T1000 (cell line): ENCODE results near the gene C2CD4D.
"Not testable (repeated sequence)": the region's sequence is repeated elsewhere in the genome, so short reads cannot be mapped to it uniquely, and the experiment has no call there.

Experiments used
- DNase-seq: peaks from one replicate; lab custom pipeline; 2025; ENCODE audit warnings: mixed read lengths; lab: John Stamatoyannopoulos, UW

Gene C2CD4D

DNA sequence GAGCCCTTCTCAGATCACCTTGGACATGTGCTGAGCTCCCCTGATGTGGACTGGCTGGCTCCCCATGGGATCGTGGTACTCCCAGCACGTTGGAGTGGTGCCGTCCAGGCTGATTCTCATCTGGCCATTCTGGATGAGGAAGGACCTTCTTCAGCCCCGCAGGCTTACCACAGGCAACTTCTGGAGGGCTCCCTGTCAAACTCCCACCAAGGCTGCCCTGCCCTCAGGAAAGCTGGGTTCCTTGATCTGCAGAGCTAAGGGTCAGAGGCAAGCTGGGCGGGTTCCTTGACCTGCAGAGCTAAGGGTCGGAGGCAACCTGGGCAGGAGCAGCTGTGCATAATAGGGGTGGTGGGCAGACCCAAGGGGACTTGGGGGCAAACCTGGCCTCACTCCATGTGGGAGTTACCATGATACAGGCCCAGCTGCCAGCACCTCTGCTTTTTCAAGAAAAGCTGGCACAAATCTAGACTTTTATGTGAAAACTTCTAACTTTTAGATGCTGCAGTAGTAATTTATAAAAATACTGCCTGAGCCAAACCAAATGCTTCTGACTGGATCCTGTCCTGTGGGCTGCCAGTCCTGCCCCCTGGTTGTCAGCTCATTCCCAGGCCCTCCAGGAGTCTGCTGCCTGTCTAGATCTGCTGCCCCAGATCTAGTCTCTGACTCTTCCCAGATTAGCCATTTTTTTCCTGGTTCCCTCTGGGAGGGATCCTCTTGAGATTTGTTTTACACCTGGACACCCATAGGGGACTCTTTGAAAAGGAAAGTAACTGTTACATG, 19.5 kb upstream of the C2CD4D start:
- no peak for DNase-seq

DNA sequence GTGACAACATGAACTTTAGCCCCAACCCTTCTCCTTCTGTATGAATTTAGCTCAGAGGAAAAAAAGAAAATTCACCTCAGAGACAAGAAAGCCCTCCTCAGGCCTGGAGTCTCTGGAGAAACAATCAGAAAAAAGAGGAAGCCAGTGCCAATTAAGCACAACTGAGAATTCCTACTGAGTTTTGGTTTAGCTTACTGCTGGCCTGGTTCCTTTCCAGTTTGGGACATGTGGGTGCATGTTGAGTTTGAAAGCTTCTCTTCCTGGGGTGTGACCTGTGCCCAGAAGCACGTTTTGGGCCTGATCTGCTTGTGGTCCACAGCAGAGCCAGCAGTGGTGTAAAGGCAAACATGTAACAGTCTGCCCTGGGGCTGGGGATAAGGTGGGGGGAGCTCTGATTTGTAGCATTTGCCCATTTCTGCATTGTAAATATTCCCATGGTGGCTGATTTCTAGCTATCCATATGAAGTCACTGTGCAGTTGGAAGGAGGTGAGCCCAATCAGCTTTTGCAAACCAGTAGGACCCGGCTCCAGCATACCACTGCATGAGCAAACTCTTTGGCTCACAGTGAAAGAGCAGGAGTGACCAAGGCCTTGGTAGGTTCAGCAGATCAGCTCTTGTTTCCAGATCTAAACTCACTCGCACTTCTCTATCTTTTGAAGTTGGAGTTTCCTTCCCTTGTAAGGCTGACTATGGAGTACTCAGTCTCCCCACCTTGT, 18.6 kb upstream of the C2CD4D start:
- DNase-seq = no peak

DNA sequence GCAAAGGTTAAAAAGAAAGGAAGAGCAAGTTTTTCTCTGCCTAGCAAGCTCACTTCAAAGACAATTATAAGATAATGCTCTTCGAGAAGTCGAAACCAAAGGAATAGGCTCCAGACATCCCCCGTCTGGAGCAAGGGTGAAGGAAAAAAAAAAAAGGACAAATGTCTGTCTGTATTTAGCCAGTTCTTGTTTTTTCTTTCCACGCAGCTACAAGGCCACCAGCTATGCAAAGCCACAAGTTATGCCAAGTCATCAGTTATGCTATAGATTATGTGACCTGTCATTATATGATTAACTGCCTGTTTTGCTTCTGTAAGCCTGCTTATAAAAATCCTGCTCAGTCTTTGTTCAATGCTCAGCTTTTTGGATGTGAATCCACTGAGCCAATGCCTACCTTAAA, 16.3 kb upstream of the C2CD4D start:
- no peak for DNase-seq

DNA sequence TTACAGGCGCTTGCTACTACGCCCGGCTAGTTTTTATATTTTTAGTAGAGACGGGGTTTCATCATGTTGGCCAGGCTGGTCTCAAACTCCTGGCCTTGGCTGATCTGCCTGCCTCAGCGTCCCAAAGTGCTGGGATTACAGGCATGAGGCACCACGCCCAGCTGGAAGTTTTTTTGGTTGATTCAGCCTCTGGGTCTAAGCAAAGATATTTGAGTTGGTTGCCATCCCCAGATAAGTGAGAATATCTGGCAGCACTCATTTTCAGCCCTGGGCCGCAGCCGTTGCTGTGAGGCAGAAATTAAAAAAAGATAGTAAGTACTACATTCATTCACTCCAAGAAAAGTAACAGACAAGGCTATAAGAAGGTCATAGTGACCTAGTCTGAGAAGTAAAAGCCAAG, 15.9 kb upstream of the C2CD4D start:
- DNase-seq = not testable (repeated sequence)

DNA sequence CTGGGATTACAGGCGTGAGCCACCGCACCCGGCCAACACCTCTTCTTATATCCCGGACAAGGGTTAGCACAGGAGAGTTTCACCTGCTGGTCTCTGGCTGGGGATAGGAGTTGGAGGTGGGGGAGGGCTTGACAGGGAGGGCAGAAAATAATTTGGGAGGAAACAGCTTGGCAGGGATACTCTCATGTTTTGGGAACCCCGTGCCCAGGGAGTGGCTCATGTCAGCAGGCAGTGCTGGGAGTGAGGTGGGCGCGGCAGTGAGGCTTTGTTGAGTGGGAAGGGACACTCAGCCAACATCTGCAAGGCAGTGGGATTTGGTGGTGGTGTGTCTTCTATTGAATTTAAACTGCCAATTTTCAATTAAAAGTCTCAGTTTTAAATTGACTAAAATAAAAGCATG, 15.0 kb upstream of the C2CD4D start:
- DNase-seq = no peak

DNA sequence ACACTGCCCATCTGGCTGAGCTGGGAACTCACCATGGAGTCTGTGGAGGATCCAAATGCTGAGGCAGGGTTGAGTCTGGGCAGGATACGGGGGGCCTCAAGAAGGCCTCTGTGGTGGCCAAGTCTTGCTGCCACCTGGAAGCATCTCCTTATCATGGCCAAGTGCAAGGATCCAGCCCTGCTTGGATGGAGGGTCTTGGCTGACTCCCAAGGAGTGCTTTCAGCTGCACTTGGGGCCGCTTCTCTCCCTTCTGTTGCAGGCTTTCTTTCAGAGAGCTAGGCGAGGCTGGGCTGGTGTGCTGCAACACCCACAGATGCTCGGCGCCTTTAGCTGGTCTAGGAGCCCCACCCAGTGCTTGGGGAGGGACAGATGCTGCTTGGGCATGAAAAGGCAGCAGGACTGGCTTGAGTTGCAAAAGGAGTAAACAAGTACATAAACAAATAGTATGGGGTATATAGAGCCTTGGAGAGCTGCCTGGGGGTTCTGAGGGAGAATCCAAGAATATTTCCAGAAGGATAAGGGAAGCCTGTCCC, 13.9 kb upstream of the C2CD4D start, which contains the start of gene THEM5:
TSS of gene THEM5 (minus strand) at position 302 of the 533 bp plus-strand sequence. CDS start at position 155, 147 bp downstream.
- no peak for DNase-seq

DNA sequence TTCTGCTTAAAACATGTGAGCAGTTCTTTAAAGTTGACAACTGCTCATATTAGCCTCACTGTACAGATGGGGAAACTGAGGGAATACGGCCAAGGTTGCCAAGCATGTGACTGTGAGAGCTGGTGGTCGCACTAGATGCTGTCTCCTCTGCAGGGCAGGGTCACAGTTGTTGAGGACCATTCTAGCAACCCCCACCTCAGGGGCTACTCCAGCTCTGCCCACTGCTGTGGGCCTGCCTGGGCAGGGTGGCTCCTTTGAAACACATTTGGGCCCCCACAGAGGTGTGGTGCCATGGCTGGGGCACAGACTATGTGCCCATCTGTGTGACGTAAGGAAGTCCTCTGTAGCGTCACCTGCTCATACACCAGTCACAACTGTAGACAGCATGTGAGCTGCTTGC, 13.1 kb upstream of the C2CD4D start:
- no peak for DNase-seq

DNA sequence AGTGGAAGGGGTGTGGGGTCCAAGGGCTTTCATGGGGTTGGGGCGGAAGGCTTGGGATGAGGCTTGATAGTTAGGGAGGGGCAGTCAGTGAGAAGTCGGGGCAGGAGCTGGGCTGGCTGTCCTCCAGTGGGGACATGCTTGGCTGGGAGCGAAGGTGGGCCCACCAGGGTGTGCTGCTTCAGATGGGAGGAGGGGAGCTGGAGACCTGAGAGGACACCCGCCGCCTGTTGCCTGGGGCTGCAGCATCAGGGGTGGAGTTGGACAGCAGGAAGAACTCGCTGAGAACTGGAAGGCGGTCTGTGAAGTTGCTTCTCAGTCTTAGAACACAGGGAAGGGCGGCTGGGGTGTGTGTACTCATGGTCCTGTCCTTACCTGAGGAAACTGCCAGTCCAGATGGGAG, 12.3 kb upstream of the C2CD4D start:
- no peak for DNase-seq

DNA sequence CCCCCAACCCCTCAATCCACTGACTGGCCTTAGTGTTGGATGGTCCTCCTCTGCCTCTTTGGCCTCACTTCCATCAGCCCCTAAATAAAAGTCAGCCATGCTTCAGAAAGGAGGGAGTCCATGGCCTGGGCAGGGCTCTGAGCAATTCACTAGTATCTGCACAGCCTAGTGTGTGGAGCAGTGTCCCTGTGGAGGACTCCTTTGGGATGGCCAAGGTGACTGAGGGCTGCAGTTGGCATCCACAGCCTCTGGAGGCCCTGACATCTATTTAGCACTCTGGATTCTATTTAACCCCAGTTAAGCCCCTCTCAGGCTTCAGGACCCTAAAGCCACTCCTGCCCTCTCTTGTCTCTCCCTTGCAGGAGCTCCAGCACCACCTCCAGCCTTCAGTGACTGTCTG, 10.3 kb upstream of the C2CD4D start:
- no peak for DNase-seq

DNA sequence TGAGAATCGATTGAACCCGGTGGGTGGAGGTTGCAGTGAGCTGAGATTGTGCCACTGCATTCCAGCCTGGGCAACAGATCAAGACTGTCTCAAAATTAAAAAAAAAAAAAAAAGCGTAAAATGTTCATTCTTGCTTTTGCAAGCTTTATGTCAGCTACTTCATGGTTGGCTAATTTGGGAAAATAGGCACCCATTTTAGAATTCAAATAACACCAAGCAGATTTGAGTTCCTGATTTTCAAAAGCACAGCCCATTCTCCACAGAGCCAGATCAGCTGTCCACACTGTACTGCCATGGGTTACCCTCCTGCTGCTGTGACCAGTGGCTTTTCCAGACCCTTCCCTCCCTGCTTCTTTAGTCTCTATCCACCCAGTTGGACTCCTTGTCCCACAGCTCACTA, 9.5 kb upstream of the C2CD4D start:
- no peak for DNase-seq

DNA sequence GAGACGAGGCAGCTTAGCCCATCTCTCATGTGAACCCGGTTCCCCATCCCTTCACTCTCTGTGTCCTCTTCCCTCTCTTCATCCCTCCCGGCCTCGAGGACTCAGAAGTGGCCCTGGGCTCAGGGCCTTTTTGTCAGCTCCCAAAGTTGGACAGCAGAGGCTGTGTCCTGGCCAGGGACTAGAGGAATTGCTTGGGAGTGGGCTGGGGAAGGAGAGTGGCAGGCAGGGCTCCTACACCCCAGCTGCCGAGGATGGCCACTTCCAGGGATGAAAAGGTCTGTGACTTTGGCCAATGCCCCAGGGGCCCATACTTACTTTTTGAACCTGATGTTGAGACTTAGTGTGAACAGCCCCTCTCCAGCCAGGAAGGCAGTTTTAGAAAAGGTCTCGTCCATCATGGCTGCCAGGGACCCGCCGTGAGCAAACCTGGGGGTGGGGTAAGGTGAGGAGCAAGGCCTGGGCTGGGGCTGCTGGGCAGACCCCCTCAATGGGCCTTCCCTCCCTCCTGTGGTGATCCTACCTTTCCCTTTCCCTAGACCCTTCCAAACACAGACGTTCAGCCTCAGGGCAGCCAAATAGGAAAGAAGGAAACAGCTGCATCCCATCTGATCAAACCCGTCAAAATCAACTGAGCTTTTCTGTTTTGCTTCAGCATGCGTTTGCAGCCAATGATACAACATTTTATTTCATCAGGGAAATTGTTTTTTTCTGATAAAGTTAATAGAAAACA, 8.4 kb upstream of the C2CD4D start:
- DNase-seq = no peak

DNA sequence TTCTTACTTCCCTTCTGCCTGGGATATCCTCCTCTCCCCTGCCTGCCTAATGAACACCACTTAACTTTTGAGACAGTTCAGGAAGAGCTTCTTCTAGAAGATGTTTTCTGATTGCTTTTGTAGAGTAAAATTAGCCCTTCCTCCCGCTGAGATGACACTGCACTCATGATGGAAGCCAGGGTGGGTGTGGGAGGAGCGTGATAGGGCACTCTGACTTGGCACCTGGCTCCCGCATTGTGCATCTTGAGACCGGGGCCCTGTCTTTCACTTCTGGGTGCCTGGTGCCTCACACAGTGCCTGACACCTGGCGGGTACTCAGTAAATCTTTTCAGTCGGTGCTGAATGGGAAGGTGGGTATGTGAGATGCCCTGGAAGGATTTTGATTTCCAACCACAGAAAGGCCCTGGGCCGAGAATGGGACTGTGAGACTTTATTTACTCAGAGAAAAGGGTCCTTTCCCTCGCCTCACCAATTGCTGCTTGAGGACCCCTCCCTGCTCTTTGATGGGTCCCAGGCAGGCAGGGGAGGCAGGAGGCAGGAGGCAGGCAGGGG, 7.1 kb upstream of the C2CD4D start:
- DNase-seq = no peak

DNA sequence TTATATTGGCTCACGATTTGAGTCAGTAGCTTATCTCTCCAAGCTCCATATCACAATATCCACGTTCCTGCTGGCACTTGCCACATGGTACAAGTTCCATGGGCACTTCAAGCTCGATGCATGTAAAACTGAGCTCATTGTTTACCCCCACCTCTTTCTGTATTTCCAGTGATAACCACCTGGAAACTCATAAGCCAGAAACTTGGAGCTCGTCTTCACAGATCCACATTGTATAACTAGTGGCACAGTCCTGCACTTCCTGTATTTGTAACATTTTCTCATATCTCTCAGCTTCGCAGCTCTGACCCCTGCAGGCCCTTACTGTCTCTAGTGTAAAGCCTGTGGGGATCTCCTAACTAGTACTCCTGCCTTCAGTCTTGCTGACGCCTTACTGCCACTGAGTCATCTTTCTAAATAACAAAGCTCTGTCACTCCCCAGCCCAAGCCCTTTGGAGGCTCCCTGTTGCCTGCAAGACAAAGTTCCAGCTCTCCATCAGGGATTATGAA, 6.5 kb upstream of the C2CD4D start:
- DNase-seq = no peak

DNA sequence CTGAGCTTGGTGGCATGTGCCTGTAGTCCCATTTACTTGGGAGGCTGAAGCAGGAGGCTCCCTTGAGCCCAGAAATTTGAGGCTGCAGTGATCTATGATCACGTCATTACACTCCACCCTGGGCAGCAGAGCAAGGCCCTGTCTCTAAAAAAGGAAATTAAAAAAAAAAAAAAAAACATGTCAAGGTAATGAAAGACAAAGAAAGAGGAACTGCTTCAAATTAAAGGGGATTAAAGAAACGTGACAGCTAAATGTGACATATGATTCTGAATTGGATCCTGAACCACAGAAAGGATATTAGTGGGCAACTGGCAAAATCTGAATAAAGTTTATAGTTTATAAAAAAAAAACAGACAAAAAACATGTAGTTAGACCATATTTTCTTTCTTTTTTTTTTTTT, 3.8 kb upstream of the C2CD4D start:
- no peak for DNase-seq

DNA sequence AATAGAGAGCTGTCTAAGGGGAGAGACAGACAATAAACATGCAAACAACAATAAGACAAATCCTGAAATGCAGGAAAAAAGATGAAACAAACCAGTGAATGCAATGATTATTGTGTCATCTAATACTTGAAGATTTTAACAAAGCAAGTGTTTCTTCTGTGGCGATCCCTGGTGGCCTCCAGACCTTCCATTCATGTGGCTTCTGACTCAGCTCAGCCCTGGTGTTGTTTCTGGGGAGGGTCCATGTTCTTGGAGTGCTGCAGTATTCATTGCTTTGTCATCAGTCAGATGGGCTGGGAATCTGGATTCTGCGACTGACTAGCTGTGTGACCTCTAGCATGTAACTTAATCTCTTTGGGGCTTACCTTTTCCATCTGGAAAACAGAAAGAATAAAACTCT, 1.5 kb upstream of the C2CD4D start:
- DNase-seq = no peak

DNA sequence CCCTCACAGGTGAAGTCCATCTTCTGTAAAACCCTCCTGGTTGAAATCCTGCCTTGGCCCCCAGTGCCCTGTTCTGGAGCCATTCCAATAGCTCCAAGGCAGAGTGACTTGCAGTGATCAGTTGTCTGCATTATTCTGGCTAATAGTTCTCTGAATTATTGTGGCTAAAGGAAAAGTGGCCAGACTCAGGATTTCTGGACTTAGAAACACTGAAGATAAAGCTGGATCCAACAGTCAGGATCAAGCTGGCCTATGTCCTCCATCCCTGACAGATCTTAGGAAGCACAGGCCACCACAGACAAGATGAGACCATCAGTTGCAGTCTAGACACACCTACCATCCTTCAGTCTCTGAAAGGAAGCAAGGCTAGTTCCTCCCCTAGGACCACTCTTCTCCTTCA, 801 bp upstream of the C2CD4D start:
- no peak for DNase-seq

DNA sequence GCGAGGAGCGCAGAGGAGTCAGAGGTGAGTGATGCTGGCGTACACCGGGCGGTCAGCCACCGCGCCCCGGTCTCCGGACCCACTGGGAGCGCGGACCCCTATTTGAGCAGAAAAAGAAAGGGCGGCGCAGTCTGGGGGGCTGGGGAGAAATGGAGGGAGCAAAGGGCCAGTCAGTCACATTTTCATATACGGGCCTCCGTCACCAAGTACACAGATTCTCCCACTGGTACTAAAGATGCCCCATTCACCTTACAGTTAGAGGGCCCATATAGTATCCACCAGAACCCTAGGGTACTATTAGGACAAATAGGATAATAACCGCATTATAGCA, 573 bp downstream of the C2CD4D start:
- no peak for DNase-seq

DNA sequence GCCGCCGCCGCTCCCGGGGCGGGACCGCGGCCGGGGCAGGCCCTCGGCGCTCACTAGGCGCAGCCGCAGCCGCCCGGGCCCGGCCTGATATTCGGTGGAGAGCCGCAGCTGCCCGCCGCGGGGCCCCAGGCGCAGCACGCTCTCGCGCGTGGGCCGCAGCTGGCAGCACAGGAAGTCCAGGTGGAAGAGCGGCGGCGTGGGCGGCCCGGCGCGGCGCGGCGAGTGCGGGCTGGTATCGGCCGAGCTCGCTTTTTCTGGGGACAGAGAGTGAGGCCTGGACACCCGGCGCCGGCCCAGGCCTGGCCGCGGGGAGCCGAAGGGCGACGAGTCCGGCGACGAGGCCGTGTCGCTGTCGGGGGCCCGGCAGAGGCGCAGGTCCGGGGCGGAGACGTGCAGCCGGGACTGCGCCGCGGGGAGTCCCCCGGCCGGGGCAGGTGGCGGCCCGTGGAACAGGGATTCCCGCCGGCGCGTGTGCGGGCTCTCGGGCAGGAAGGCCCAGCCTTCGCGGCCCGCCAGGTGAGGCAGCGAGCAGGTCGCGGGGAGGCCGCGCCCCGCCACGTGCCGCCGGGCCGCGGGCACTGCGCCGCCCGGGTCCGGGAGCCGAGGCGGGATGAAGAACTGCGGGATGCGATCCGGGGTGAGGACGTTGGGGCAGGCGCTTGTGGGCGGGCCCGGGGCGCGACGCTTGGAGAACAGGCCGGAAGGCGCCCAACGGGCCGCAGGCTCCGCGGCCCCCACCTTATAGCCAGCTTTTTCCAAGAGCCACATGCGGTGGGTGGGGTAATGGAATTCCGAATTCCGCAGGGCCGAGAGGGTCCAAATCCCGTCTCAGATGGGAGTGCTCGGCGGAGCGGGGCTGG, 1.2 kb downstream of the C2CD4D start:
- no peak for DNase-seq

DNA sequence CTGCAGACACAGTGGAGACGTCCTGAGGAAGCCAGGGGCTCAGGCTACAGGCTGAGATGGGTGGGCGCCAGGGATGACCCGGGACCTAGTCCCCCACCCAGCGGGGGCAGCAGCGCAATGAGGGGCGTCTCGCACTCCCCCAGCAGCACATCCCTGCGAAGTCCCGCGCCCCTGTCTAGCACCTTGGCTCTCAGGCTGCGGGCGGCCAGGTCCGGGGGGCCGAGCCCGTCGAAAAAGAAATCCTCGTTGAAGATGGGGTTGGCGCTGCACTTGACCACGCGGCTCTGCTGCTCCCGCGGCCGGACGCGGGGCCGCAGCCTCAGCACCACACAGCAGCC, 1.8 kb downstream of the C2CD4D start:
- no peak for DNase-seq

DNA sequence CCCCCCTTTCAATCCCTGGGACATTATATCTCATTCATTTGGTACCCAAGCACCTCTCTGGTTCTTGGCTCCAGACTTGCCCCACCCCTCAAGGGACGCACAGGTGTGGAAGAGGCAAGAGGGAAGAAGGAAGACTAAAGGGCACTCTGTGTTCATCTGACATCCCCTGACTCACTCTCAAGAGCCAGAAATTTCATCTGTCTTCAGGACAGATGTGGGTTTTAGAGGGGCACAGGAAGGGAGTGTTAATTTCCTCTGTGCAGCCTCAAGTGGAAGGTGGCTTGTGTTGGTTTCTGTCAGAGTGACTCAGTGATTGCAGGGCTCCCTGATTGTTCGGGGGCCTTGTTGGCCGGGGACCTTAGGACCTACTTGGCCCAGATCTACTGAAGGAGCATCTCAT, 2.4 kb downstream of the C2CD4D start:
- DNase-seq = no peak

DNA sequence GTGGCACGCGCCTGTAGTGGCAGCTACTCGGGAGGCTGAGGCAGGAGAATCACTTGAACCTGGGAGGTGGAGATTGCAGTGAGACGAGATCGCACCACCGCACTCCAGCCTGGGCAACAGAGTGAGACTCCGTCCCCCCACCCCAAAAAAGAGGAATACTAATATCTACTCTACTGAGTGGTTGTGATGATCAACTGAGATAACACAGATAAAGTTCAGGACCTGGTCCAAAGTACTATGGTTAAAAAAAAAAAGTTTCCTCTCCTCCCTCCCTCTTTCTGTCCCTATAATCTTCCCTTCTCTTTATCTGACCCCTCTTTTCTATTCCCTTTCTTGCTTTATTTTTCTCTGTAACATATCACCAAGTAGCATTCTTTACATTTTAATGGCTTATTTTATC, 4.0 kb downstream of the C2CD4D start:
- DNase-seq = no peak
